ENCODE measurements around the gene TUBGCP2. TPM values are rescaled to one million over a fixed set of nuclear protein-coding genes. Genes with fewer than 3 reads are reported as not detected.

TUBGCP2 gene
- total RNA-seq, 2 donors from 2014 or later, result 35.7 to 36.0 TPM

GRCh38 chr10:133312016-133312768 lies 3.5 kb upstream of the TUBGCP2 start:
- no peak for DNase-seq (ENCODE audit: low spot score)
- intact Hi-C loops (cut with DNase I), result no loop called here

GRCh38 chr10:133311570-133311969 lies 2.9 kb upstream of the TUBGCP2 start:
- DNase-seq (ENCODE audit: low spot score), result no peak
- intact Hi-C loops (cut with DNase I), result no loop called here

- intact Hi-C loops (cut with DNase I), result no loop called here
- no peak for DNase-seq (ENCODE audit: low spot score)
These were observed 2.1 kb upstream of the TUBGCP2 start for GRCh38 chr10:133310789-133311188.

DNA sequence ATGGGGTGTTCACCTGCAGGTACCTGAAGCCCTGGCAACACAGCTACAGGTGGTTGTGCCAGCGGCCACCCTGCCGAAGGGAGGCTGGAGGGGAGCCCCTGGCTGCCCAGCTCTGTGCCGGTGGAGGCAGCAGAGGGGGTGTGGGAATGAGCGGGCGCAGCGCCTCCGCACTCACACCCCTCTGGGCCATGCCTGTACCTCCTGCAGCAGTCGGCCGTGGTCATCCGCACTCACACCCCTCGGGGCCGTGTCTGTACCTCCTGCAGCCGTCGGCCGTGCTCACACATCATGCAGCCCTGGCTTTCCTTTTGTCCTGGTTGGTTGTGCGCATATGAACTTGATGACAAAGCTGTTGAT lies 1.7 kb upstream of the TUBGCP2 start:
- intact Hi-C loops (cut with DNase I), result no loop called here
- no peak for DNase-seq (ENCODE audit: low spot score)

DNA sequence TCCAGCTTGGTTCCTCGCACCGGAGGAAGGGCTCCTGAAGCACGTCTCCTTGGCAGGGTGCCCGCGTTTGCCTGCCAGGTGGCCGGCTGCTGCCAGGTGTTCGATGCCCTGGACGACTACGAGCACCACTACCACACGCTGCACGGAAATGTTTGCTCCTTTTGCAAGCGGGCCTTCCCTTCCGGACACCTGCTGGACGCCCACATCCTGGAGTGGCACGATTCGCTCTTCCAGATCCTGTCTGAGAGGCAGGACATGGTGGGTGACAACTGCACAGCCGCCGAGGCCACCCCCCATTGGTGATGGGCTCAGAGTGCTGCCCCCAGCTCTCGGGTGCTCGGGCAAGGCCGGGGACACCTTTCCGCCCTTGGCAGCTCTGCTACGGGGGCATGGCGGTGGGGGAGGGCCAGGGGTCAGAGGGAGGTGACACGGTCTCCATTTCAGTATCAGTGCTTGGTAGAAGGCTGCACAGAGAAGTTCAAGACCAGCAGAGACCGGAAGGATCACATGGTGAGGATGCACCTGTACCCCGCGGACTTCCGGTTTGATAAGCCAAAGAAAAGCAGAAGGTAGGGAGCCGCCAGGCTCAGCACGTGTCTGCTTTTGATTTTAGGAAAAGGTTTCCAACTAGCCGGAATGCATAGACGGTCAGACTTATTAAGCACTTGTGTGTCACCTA lies 1.2 kb upstream of the TUBGCP2 start:
- DNase-seq (ENCODE audit: low spot score), result no peak
- intact Hi-C loops (cut with DNase I), result no loop called here

GRCh38 chr10:133309100-133309719 lies 538 bp upstream of the TUBGCP2 start:
- peak; percentile 99 for DNase-seq (ENCODE audit: low spot score)
- intact Hi-C loops (cut with DNase I), result no loop called here

GRCh38 chr10:133307776-133308420 lies 774 bp downstream of the TUBGCP2 start:
- DNase-seq (ENCODE audit: low spot score), result peak; percentile 89
- intact Hi-C loops (cut with DNase I), result no loop called here

DNA sequence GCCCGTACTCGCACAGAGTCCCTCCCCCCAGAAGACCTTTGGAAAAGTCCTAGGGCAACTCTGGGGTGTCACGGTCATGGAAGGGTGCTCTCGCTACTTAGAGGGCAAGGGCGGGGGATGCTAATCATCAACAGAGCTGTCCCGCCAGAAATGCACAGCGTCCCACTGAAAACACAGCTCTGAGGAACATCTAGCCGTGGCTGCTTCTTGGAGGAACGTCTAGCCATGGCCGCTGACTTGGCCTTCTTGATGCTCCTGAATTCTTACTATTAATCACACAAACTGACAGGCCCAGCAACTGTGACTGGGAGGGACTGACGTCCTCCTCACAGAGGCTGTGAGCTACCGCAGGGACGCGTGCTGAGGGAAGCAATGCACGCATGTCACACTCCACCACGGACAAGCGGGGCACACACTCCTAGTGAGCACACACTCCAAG lies 1.7 kb downstream of the TUBGCP2 start:
- intact Hi-C loops (cut with DNase I), result no loop called here
- DNase-seq (ENCODE audit: low spot score), result no peak

GRCh38 chr10:133306097-133306476 lies 2.6 kb downstream of the TUBGCP2 start:
- intact Hi-C loops (cut with DNase I), result no loop called here
- DNase-seq (ENCODE audit: low spot score), result no peak

GRCh38 chr10:133303206-133303605 lies 5.5 kb downstream of the TUBGCP2 start:
- no peak for DNase-seq (ENCODE audit: low spot score)
- intact Hi-C loops (cut with DNase I), result no loop called here

GRCh38 chr10:133302230-133302629 lies 6.4 kb downstream of the TUBGCP2 start:
- no peak for DNase-seq (ENCODE audit: low spot score)
- intact Hi-C loops (cut with DNase I), result no loop called here

DNA sequence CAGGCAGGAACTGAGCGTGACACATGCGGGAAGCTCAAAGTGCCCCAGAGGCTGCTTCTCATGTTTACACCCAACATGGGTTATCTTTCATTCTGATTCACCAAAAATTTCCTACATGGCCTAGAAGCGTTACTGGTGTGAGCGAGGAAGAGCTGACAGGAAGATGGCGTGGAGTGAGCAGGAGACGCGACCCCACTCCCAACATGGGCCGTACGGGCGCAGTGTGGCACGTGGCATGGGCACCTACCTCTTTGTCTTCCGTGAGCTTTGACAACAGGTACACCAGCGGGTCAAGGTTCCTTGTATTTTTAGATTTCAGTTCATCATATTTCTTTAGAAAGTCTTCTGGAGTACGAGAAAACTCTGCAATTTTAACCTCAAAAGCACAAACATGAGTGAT lies 8.9 kb downstream of the TUBGCP2 start:
- intact Hi-C loops (cut with DNase I), result no loop called here
- no peak for DNase-seq (ENCODE audit: low spot score)

GRCh38 chr10:133299224-133299623 lies 9.4 kb downstream of the TUBGCP2 start:
- intact Hi-C loops (cut with DNase I), result no loop called here
- no peak for DNase-seq (ENCODE audit: low spot score)

DNA sequence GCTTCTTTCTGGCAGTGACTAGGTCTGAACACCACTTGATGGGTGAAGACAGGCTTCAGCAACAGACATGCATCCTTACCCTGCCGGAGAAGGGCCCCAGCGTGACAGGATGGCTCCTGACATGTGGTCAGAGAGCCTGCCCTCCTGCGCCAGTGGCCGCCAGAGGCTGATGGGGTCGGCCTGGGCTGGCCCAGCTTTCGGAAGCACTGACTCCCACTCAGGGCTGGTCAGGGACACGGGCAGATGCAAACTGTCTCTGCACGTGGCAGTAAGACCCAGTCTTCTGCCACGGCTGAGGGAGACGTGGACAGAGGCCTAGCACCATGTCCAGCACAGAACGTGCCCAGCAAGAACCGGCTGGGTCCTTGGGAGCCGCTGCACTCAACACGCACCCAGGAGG lies 10.2 kb downstream of the TUBGCP2 start:
- intact Hi-C loops (cut with DNase I), result no loop called here
- no peak for DNase-seq (ENCODE audit: low spot score)

- intact Hi-C loops (cut with DNase I), result no loop called here
- DNase-seq (ENCODE audit: low spot score), result no peak
These were observed 11.2 kb downstream of the TUBGCP2 start for GRCh38 chr10:133297504-133297903.

GRCh38 chr10:133295426-133296320 lies 13.0 kb downstream of the TUBGCP2 start:
- DNase-seq (ENCODE audit: low spot score), result no peak
- intact Hi-C loops (cut with DNase I), result no loop called here

DNA sequence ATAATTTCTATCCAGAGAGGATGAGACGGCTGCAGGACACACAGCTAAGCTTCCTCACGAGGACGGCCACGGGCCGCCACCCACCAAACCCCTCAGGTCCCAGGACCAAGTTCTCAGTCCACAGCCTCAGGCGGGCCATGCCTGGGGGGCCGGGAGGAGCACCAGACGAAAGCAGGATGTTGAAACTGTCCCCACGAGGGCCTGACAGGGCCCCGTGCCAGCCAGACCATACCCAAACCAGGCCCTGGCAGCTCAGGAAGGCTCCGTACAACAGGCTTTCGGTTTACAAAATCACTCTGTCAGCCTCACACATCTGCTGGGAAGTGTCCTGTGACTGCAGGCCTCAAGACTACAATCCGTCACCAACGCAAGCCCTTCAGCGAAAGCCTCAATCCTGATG lies 14.5 kb downstream of the TUBGCP2 start:
- intact Hi-C loops (cut with DNase I), result no loop called here
- DNase-seq (ENCODE audit: low spot score), result no peak

- no peak for DNase-seq (ENCODE audit: low spot score)
- intact Hi-C loops (cut with DNase I), result no loop called here
These were observed 14.9 kb downstream of the TUBGCP2 start for GRCh38 chr10:133293810-133294119.

Data from posterior vena cava (tissue), 2 donors.